GM21526 (cell line): ENCODE results near the gene COPZ1.

Experiments
- ATAC-seq: cut with Tn5 transposase; IDR thresholded peaks from one replicate; pipeline ENCODE4 v1.9.1; 2021; ENCODE audit warnings: moderate library complexity; ENCODE audit not compliant: unreplicated experiment, low FRiP score

COPZ1 gene

GRCh38 chr12:54357506-54358190, 32.7 kb downstream of the COPZ1 start:
- no peak for ATAC-seq

GRCh38 chr12:54358191-54358944, 33.4 kb downstream of the COPZ1 start:
- no peak for ATAC-seq

GRCh38 chr12:54358945-54359761, 34.2 kb downstream of the COPZ1 start:
- ATAC-seq = peak; percentile 93

- ATAC-seq = no peak
Observed at GRCh38 chr12:54359762-54360351, 34.9 kb downstream of the COPZ1 start.

GRCh38 chr12:54360717-54361456, 36.0 kb downstream of the COPZ1 start:
- no peak for ATAC-seq

- ATAC-seq = no peak
Observed at GRCh38 chr12:54363047-54363446, 38.1 kb downstream of the COPZ1 start.

- no peak for ATAC-seq
Observed at GRCh38 chr12:54363618-54364017, 38.7 kb downstream of the COPZ1 start.

GRCh38 chr12:54364413-54364812, 39.5 kb downstream of the COPZ1 start, which contains the start of gene GPR84:
TSS of gene GPR84 (minus strand) at chr12:54364486. CDS start at chr12:54363851, 635 bp downstream.
- no peak for ATAC-seq

GRCh38 chr12:54368025-54368708, 43.2 kb downstream of the COPZ1 start:
- no peak for ATAC-seq

GRCh38 chr12:54368709-54369596, 44.0 kb downstream of the COPZ1 start:
- ATAC-seq = peak; percentile 62

- no peak for ATAC-seq
Observed at GRCh38 chr12:54369597-54370131, 44.7 kb downstream of the COPZ1 start.

- ATAC-seq = no peak
Observed at GRCh38 chr12:54370171-54370730, 45.3 kb downstream of the COPZ1 start.

GRCh38 chr12:54371328-54372112, 46.6 kb downstream of the COPZ1 start:
- ATAC-seq = no peak

- no peak for ATAC-seq
Observed at GRCh38 chr12:54372113-54372806, 47.3 kb downstream of the COPZ1 start.

GRCh38 chr12:54373649-54374561, 49.0 kb downstream of the COPZ1 start:
- ATAC-seq = no peak
